ENCODE data around the gene SPAG7.
"Not testable (repeated sequence)": the region's sequence is repeated elsewhere in the genome, so short reads cannot be mapped to it uniquely, and the experiment has no call there.

SPAG7 gene

DNA sequence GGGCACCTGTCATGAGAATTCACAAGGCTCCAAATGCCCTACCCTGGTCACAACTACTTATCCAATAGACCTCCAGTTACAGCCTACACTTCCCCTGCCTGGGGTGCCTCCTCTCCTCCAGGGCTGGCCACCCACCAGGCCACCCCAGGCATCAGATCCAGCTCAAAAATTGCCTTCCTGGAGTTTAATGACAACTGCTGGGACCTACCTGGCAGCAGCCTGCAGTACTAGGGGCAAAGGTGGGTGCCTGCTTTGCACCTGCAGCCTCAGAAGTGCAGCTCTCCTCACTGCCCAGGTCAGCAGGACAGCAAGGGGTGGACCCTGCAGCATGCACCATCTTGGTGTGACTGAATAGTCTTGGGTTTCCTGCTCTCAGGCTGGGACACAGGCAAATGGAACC lies 32.0 kb downstream of the SPAG7 start:
- no peak for DNase-seq

- DNase-seq, result no peak
These were observed 33.2 kb downstream of the SPAG7 start for GRCh38 chr17:4934173-4934979.

- DNase-seq, result no peak
These were observed 34.0 kb downstream of the SPAG7 start for GRCh38 chr17:4933646-4934045.

GRCh38 chr17:4932756-4933155 lies 34.9 kb downstream of the SPAG7 start:
- DNase-seq, result no peak

GRCh38 chr17:4931963-4932362 lies 35.7 kb downstream of the SPAG7 start, which contains the start of gene GP1BA:
GP1BA (plus strand) TSS chr17:4932277; CDS start chr17:4932605, 328 bp downstream.
- no peak for DNase-seq

GRCh38 chr17:4928881-4929280 lies 38.7 kb downstream of the SPAG7 start:
- DNase-seq, result no peak

DNA sequence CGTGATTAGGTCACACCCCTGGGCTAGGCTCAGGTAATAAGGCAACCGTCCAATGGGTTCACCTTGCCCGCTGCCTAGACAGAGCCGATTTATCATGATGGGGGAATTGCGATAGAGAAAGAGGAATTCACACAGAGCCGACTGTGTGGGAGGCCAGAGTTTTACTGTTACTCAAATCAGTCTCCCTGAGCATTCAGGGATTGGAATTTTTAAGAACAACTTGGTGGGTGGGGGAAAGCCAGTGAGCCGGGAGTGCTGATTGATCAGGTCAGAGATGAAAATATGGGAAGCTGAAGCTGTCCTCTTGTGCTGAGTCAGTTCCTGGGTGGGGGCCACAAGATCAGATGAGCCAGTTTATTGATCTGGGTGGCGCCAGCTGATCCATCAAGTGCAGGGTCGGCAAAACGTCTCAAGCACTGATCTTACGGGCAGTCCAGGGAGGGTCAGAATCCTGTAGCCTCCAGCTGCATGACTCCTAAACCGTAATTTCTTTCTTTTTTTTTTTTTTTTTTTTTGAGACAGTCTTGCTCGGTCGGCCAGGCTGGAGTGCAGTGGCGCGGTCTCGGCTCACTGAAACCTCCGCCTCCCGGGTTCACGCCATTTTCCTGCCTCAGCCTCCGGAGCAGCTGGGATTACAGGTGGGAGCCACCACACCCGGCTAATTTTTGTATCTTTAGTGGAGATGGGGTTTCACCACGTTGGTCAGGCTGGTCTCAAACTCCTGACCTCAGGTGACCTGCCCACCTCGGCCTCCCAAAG lies 40.9 kb downstream of the SPAG7 start:
- not testable (repeated sequence) for DNase-seq

DNA sequence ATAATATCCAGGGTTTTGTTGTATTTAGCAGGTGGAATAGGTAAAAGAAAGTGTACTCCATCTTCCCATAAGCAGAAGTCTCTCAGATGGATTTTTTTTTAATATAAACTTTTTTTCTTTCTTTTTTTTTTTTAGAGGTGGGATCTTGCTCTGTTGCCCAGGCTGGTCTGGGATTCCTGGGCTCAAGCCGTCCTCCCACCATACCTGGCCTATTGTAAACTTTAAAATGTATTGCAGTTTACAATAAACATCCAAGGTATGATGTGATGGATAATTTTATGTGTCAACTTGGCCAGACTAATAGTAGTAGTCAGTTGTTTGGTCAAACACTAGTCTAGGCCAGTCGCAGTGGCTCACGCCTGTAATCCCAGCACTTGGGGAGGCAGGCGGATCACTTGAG lies 46.3 kb downstream of the SPAG7 start:
- no peak for DNase-seq

GRCh38 chr17:4920351-4921048 lies 47.1 kb downstream of the SPAG7 start:
- peak; percentile 47 for DNase-seq

- no peak for DNase-seq
These were observed 48.0 kb downstream of the SPAG7 start for GRCh38 chr17:4919511-4920047.

DNA sequence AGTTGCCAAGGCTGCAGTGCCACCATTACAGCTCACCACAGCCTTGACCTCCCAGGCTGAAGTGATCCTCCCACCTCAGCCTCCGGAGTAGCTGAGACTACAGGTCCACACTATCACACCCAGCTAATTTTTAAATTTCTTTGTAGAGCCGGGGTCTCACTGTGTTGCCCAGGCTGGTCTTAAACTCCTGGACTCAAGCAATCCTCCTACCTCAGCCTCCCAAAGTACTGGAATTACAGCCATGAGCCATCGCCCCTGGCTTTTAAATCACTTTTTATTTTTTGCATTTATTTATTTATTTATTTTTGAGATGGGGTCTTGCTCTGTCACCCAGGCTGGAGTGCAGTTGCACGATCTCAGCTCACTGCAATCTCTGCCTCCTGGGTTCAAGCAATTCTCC lies 53.1 kb downstream of the SPAG7 start:
- DNase-seq, result not testable (repeated sequence)

GRCh38 chr17:4913994-4914393 lies 53.6 kb downstream of the SPAG7 start:
- no peak for DNase-seq

All from CD4-positive, alpha-beta T cell treated with Interleukin-15 for 1 hour (primary cell).